ENCODE measurements around the gene TOR1B.

Gene TOR1B

DNA sequence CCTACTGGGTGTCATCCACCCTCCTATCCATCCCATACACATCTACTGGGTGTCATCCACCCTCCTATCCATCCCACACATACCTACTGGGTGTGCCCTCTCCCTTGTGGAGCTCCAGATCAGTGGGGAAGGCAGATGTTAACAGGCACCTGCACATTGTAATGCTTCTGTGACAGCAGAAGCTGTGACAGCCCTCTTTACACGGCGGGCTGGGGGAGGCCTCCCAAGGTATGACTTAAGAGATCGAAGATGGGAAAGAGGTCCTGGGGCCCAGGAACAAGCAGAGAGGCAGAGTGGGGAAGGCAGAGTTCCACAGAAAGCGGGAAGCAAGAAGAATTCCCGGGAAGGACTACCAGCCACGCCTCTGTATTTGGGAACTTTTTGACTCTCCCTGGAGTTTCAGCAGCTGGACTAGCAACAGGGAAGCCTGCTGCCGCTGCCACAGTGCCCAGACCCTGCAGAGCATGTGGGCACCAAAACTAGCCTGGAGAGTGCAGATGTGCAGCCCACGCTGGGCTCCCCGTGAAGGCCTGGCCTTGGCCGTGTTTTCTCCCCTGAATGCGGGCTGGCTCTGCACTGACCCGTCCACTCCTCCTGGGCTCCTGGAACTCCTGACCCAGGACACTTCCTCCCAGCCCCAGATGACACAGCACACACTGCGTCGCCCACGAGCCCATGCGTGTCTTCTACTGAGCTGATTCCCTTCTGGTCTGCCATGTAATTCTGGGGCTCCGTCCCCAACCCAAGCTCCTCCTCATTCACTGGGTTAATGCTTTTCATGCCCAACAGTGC lies 11.6 kb downstream of the TOR1B start:
- no peak for DNase-seq (ENCODE audit: low read depth in 2 of 2)

DNA sequence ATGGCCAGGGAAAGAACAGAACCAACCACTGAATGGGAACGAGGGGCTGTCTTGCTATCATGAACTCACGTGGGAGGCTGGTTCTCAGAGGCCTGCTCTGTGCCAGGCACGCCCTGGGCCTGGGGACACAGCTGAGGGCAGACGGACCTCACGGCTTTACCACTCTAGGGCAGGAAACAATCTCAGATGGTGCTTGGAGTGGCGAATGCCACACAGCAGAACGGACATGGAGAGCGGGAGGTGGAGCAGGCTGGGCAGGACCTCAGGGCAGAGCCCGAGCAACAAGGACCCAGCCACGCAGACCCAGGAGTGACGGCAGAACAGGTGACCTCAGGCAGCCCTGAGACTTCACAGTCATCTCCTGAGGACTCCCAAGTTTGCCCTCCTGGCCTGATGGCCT lies 12.3 kb downstream of the TOR1B start:
- DNase-seq (ENCODE audit: low read depth in 2 of 2): no peak

GRCh38 chr9:129816501-129817435 lies 13.8 kb downstream of the TOR1B start:
- no peak for DNase-seq (ENCODE audit: low read depth in 2 of 2)

- DNase-seq (ENCODE audit: low read depth in 2 of 2): peak in 1 of 2 donors; percentile 3
Measured at GRCh38 chr9:129822898-129823541, 20.0 kb downstream of the TOR1B start.

GRCh38 chr9:129823542-129823934 lies 20.6 kb downstream of the TOR1B start:
- no peak for DNase-seq (ENCODE audit: low read depth in 2 of 2)

GRCh38 chr9:129823935-129824601 lies 21.1 kb downstream of the TOR1B start, which contains the start of gene TOR1A:
TOR1A (minus strand) TSS chr9:129824136; CDS start chr9:129824085, 51 bp downstream.
- DNase-seq (ENCODE audit: low read depth in 2 of 2): peak; percentile 85 to 88

- DNase-seq (ENCODE audit: low read depth in 2 of 2): no peak
Measured at GRCh38 chr9:129826344-129826743, 23.4 kb downstream of the TOR1B start.

DNA sequence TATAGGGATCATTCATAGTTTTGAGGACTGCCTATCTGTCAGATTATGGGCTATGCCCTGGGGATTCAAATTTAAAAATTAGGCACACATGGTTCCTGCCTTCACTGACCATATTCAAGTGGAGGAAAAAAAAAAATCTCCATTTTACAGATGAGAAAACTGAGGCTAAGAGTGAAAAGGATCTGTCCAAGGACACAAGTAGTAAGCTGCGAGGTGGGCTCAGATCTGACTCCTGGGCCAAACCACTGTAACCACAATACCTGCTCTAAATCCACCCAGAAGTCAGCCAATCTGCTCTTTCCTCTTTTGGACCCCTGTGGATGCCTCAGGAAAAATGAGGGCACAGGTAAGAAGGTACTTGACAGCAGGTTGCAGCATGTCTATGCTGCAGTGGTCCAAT lies 23.8 kb downstream of the TOR1B start:
- no peak for DNase-seq (ENCODE audit: low read depth in 2 of 2)

DNA sequence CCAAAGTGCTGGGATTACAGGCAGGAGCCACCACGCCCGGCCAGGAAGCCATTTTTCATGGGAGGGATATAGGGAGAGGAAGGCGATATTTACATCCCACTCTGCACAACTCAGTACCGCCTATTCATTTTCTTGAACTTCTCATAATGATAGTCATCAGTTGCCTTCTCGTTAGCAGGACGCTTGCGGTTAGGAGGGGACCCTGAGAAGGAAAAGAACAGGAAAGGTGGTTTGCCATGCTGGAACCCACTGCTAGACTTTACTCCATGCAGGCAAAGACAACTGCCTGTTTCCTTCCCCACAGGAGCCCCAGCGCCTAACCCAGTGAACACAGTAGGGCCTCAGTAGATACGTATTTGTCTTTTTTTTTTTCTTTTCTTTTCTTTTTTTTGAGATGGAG lies 25.1 kb downstream of the TOR1B start:
- DNase-seq (ENCODE audit: low read depth in 2 of 2): no peak

DNA sequence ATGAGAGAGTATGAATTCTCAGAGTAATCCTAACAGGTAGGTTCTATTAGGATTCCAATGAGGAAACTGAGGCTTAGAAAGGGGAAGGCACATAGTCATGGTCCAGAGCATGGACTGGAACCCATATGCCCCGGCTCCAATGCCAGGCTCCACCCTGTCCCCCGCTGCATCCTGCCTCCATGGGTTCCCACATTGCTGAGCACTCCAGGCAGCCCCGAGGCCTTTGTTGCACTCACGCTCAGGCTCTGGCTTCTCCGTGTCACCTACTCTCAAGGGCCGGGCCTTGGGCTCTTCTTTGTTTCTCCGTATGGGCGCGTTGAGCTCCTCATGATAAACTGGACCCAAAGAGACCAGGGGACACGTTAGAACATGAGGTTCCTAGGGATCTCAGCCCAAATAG lies 26.0 kb downstream of the TOR1B start:
- no peak for DNase-seq (ENCODE audit: low read depth in 2 of 2)

GRCh38 chr9:129832982-129833381 lies 30.0 kb downstream of the TOR1B start:
- no peak for DNase-seq (ENCODE audit: low read depth in 2 of 2)

DNA sequence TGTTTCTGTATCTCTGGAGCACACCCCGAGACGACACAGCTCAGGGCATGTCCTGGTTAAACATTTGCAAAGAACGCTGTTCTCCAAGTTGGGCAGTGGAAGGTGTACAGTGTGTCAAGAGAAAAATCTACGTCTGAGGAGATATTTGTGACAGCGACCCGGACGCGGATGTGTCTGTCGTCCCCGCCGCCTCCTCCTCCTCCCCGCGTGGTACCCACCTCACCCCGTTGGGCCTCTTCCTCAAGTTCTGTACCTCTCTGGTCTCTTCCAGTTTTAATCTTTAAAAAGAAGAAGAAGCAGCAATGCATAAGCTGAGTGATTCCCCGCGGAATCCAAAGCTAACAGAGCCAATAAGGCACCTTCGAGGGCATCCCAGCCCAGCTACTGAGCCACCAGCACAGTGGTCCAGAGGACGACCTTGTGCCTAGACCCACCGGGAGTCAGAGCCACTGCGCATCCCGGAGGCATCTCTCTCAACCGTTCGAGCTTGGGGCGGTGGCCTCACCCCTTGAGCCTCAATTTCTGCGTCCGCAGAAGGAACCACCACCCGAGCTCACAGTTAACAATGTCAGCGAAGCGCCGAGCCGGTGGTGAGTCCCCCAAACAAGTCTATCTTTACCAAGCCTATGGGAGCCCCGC lies 31.6 kb downstream of the TOR1B start:
- DNase-seq (ENCODE audit: low read depth in 2 of 2): peak in 1 of 2 donors; percentile 20

GRCh38 chr9:129835128-129835859 lies 32.3 kb downstream of the TOR1B start, which contains the start of the genes C9orf78 and USP20:
C9orf78 (minus strand) TSS chr9:129835275; CDS start chr9:129835221, 54 bp downstream.
USP20 (plus strand) TSS chr9:129835458; CDS start chr9:129852556, 17,098 bp downstream.
- DNase-seq (ENCODE audit: low read depth in 2 of 2): peak; percentile 89 to 96

GRCh38 chr9:129835860-129836223 lies 32.9 kb downstream of the TOR1B start:
- peak in 1 of 2 donors; percentile 6 for DNase-seq (ENCODE audit: low read depth in 2 of 2)

DNA sequence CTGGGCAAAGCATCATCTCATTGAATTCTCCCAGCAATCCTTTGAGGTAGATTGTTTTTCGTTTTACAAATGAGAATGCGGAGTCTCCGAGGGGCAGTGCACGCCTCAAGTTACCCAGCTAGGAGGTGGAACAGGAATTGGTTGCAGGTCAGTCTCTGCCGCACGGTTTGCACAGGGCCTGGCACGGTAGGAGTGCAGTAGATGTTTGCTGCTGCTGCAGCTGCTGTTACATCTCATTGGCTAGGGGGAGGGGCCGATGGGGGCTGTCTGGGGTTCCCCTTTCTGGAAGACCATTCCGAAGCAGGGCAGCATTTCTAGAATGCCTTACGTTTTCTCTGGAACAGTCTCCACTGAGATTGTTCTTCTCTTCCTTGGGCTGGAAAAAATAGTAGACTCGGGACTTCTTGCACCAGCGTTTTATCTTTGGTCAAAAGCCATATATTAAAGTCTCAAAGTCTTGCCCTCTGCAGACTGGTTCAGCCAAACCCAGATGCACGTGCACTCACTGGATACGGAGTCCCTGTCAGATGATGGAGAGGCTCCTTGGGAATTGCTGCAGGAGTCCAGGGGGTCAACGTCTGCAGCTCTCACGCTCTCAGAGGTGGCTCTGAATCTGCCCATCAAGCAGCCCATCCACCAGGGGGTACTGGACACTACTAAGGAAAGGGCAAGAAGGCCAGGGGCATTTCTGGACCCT lies 33.5 kb downstream of the TOR1B start:
- DNase-seq (ENCODE audit: low read depth in 2 of 2): peak in 1 of 2 donors; percentile 35

GRCh38 chr9:129838707-129839259 lies 35.8 kb downstream of the TOR1B start:
- no peak for DNase-seq (ENCODE audit: low read depth in 2 of 2)

GRCh38 chr9:129839324-129840023 lies 36.5 kb downstream of the TOR1B start:
- DNase-seq (ENCODE audit: low read depth in 2 of 2): no peak

GRCh38 chr9:129840034-129840433 lies 37.0 kb downstream of the TOR1B start:
- no peak for DNase-seq (ENCODE audit: low read depth in 2 of 2)

DNA sequence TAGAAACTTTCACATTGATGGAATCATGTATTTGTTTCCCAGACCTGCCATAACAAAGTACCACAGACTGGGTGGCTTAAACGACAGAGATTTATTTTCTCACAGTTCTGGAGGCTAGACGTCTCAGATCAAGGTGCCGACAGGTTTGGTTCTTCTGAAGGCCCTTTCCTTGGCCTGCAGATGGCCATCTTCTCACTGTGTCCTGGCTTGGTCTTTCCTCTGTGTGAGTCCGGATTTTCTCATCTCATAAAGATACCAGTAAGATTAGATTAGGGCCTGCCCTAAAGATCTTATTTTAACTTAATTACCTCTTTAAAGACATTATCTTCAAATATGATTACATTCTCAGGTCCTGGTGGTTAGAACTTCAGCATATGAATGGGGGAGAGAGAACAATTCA lies 38.1 kb downstream of the TOR1B start:
- no peak for DNase-seq (ENCODE audit: low read depth in 2 of 2)
